ENCODE data around the gene SLC35E1. TPM values are rescaled to one million over a fixed set of nuclear protein-coding genes. Genes with fewer than 3 reads are reported as not detected.

The SLC35E1 gene
- total RNA-seq, 1 experiment from 2014 or later = 43.5 TPM

DNA sequence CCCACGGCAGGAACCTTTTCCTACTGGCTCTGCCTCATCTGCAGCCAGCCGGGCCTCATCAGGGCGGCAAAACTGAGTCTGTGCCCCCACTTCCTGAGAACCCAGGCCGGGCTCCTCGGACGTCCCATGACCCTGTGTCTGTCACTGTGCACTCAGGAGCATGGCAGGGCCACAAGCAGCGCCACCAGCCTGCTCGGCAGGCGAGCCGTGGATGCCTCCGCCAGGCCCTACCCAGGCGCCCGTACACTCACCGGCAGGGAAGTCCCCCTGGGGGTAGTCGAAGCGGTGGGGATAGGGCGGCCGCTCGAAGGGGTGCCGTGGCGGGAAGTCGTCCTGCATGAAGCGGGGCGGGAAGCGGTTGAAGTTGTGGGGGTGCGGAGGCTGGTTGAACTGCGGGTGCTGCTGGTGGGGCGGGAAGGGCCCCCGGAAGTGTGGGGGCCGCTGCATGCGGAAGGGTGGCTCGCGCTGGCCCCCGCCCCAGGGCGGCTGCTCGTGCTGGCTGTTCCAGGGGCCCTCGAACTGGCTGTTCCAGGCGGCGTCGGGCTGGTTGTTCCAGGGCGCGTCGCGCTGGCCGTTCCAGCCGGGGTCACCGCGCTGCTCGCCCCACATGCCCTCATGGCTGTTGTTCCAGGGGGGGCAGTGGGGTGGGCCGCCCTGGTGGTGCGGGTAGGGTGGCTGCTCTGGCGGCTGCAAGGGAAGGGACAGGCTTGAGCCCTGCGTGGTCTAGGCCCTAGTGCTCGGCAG, 47.1 kb downstream of the SLC35E1 start:
- Histone ChIP-seq H3K27me3 (ENCODE audit: control insufficient read depth, insufficient read depth, low read length) (no peaks in the 10 kb centered on the region), H3K36me3 (ENCODE audit: control insufficient read depth, insufficient read depth, low read length) (0 out of 2 replicates have a peak, but pooled peaks cover 3% of the 10 kb centered on the region), H3K4me3 (ENCODE audit: low read depth in 2 of 2, low read length in 2 of 2) (no peak overlapping the region), H3K27ac (ENCODE audit: low read length) (no peak overlapping the region), H3K9me3 (ENCODE audit: control insufficient read depth, insufficient read depth, low read depth, low read length) (no peaks in the 10 kb centered on the region), H3K4me1 (ENCODE audit: control insufficient read depth, insufficient read depth, low read length) (no peaks in the 10 kb centered on the region)
- CTCF ChIA-PET = no interaction called here
- ATAC-seq = no peak
- POLR2A ChIA-PET = no interaction called here
- no peak for DNase-seq (ENCODE audit: low read depth, low spot score)
- TF ChIP-seq POLR2AphosphoS5 (IDR thresholded peaks at IDR 0.05; ENCODE audit: low read depth, low read length) = no peak
- TF ChIP-seq TCF7L2 (IDR thresholded peaks at IDR 0.05; ENCODE audit: low read depth, low read length) = no peak
- TF ChIP-seq, protein P1, sequence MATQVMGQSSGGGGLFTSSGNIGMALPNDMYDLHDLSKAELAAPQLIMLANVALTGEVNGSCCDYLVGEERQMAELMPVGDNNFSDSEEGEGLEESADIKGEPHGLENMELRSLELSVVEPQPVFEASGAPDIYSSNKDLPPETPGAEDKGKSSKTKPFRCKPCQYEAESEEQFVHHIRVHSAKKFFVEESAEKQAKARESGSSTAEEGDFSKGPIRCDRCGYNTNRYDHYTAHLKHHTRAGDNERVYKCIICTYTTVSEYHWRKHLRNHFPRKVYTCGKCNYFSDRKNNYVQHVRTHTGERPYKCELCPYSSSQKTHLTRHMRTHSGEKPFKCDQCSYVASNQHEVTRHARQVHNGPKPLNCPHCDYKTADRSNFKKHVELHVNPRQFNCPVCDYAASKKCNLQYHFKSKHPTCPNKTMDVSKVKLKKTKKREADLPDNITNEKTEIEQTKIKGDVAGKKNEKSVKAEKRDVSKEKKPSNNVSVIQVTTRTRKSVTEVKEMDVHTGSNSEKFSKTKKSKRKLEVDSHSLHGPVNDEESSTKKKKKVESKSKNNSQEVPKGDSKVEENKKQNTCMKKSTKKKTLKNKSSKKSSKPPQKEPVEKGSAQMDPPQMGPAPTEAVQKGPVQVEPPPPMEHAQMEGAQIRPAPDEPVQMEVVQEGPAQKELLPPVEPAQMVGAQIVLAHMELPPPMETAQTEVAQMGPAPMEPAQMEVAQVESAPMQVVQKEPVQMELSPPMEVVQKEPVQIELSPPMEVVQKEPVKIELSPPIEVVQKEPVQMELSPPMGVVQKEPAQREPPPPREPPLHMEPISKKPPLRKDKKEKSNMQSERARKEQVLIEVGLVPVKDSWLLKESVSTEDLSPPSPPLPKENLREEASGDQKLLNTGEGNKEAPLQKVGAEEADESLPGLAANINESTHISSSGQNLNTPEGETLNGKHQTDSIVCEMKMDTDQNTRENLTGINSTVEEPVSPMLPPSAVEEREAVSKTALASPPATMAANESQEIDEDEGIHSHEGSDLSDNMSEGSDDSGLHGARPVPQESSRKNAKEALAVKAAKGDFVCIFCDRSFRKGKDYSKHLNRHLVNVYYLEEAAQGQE (IDR thresholded peaks at IDR 0.05; ENCODE audit: insufficient read depth in 1 of 2, low read depth in 2 of 2, low read length in 1 of 2) = no peak
- TF ChIP-seq, protein P2, sequence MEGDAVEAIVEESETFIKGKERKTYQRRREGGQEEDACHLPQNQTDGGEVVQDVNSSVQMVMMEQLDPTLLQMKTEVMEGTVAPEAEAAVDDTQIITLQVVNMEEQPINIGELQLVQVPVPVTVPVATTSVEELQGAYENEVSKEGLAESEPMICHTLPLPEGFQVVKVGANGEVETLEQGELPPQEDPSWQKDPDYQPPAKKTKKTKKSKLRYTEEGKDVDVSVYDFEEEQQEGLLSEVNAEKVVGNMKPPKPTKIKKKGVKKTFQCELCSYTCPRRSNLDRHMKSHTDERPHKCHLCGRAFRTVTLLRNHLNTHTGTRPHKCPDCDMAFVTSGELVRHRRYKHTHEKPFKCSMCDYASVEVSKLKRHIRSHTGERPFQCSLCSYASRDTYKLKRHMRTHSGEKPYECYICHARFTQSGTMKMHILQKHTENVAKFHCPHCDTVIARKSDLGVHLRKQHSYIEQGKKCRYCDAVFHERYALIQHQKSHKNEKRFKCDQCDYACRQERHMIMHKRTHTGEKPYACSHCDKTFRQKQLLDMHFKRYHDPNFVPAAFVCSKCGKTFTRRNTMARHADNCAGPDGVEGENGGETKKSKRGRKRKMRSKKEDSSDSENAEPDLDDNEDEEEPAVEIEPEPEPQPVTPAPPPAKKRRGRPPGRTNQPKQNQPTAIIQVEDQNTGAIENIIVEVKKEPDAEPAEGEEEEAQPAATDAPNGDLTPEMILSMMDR (IDR thresholded peaks at IDR 0.05) = no peak
- no peak for TF ChIP-seq SIN3A (IDR thresholded peaks at IDR 0.05; ENCODE audit: borderline replicate concordance, insufficient read depth, low read depth, low read length)
- intact Hi-C loops (cut with micrococcal nuclease; ENCODE audit: unreplicated experiment) (no loop called here), in situ Hi-C loops (cut with HindIII; ENCODE audit: low pct_unique_long_range_greater_than_20kb, low sequenced_read_pairs) (no loop called here)
- BruUV-seq (replicated peaks) = no TSS peak

DNA sequence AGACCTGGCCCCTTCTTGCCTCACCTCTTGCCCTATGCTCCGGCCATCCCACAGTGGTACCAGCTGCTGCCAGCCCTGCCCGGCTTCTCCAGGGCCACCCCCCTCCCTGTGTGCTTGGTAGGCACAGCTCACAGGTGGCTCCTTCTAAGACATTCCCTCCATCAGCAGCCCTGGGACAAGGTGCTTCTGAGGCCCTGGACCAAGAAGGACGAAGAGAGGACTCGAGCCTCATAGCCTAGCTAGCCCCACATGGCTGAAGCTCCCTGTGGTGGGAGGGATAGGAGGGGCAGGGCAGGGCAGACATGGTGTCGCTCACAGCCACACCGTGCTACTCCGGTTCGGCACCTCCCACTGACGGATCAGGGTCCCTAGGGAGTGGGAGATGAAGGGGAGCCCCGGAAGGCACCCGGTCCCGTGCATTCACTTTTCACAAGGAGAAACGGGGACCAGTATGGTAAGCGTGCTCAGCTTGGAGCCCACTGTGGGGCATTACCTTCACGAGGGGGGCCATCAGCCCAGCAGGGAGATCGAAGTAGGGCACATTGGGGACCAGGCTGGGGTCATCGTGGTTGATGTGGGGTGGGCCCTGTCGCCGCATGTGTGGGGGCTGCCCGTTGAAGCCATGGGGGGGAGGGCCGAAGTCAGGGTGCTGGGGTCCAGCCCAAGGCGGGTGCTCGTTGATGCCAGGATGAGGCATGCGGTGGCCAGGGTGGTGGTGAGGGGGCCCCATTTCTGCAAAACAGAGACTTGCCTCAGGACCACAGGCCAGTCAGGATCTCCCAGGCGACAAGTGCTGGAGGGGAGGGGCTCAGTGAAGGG, 49.4 kb downstream of the SLC35E1 start:
- no peaks in the 10 kb centered on the region for H3K27me3 ChIP-seq (ENCODE audit: control insufficient read depth, insufficient read depth, low read length)
- TF ChIP-seq, protein P2 (IDR thresholded peaks at IDR 0.05) = no peak
- TF ChIP-seq SIN3A (IDR thresholded peaks at IDR 0.05; ENCODE audit: borderline replicate concordance, insufficient read depth, low read depth, low read length) = no peak
- TF ChIP-seq TCF7L2 (IDR thresholded peaks at IDR 0.05; ENCODE audit: low read depth, low read length) = no peak
- no TSS peak for BruUV-seq (replicated peaks)
- POLR2A ChIA-PET = no interaction called here
- ATAC-seq = no peak
- H3K27ac ChIP-seq (ENCODE audit: low read length) = no peak overlapping the region
- in situ Hi-C loops (cut with HindIII; ENCODE audit: low pct_unique_long_range_greater_than_20kb, low sequenced_read_pairs) (no loop called here), intact Hi-C loops (cut with micrococcal nuclease; ENCODE audit: unreplicated experiment) (no loop called here)
- 0 out of 2 replicates have a peak, but pooled peaks cover 3% of the 10 kb centered on the region for H3K36me3 ChIP-seq (ENCODE audit: control insufficient read depth, insufficient read depth, low read length)
- no peaks in the 10 kb centered on the region for H3K9me3 ChIP-seq (ENCODE audit: control insufficient read depth, insufficient read depth, low read depth, low read length)
- DNase-seq (ENCODE audit: low read depth, low spot score) = no peak
- no peak overlapping the region for H3K4me3 ChIP-seq (ENCODE audit: low read depth in 2 of 2, low read length in 2 of 2)
- no peaks in the 10 kb centered on the region for H3K4me1 ChIP-seq (ENCODE audit: control insufficient read depth, insufficient read depth, low read length)
- CTCF ChIA-PET = no interaction called here
